Mesothelial cell of epicardium (in vitro differentiated cells): ENCODE results near the gene PHYH. TPM values are rescaled to one million over a fixed set of nuclear protein-coding genes. Genes with fewer than 3 reads are reported as not detected.
A peak's percentile ranks its signal among the peaks of the same experiment; 100 is the strongest.

ENCODE experiments used
- DNase-seq, 2 experiments: peaks; one replicate each; pipeline ENCODE4 v3.0.0; 2021; ENCODE audit warnings: low spot score in 2 of 2; ENCODE audit not compliant: unreplicated experiment in 2 of 2
- H3K27ac Mint-ChIP-seq: 2 replicates; pipeline ENCODE4 v1.8.0; 2021; ENCODE audit warnings: mixed read lengths
- H3K27me3 Mint-ChIP-seq: 2 replicates; pipeline ENCODE4 v1.8.0; 2021; ENCODE audit warnings: low read depth, mixed read lengths
- H3K36me3 Mint-ChIP-seq: 2 replicates; pipeline ENCODE4 v1.8.0; 2021; ENCODE audit warnings: mixed read lengths
- H3K4me1 Mint-ChIP-seq: 2 replicates; pipeline ENCODE4 v1.8.0; 2021; ENCODE audit warnings: mixed read lengths
- H3K4me3 Mint-ChIP-seq: 2 replicates; pipeline ENCODE4 v1.8.0; 2021; ENCODE audit warnings: mild to moderate bottlenecking, moderate library complexity, mixed read lengths
- H3K9me3 Mint-ChIP-seq: 2 replicates; pipeline ENCODE4 v1.8.0; 2021; ENCODE audit warnings: mixed read lengths
- total RNA-seq: library from RNA; stranded (reverse); gene quantifications from 3 replicates; pipeline ENCODE4 v1.2.1, GENCODE V29; 2021
- TF ChIP-seq, protein P1 (sequence below): fragments of 200-600 bp; sonication (generic); IDR thresholded peaks from one replicate; pipeline ENCODE4 v1.5.0; 2021; ENCODE audit warnings: antibody characterized with exemption; ENCODE audit not compliant: unreplicated experiment

Gene PHYH
- total RNA-seq, 1 donor from 2014 or later: 13.2 TPM

DNA sequence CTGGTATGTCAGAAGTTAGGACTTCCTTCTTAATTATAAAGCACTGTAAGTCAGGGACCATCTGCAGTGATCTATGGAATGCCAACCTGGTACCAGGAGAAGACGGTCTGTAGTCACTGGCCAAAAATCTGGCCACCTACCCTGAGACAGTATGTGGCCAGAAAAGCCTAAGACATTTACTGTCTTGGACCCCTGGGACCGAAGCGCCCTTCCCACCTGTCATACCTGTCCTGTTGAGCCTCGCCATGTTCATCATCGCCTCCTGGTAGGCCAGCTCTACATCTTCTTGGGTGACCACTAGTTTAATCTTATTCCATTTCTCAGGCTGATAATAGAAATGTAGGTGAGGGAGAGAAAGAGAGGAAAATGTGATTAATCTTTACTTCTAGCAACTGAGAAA is 28.3 kb upstream of the PHYH start:
- H3K36me3 Mint-ChIP-seq: peaks cover 55% of the 10 kb centered on the region
- H3K9me3 Mint-ChIP-seq: no peaks in the 10 kb centered on the region
- H3K4me1 Mint-ChIP-seq: no peaks in the 10 kb centered on the region
- H3K27ac Mint-ChIP-seq: no peak overlapping the region
- TF ChIP-seq, protein P1, sequence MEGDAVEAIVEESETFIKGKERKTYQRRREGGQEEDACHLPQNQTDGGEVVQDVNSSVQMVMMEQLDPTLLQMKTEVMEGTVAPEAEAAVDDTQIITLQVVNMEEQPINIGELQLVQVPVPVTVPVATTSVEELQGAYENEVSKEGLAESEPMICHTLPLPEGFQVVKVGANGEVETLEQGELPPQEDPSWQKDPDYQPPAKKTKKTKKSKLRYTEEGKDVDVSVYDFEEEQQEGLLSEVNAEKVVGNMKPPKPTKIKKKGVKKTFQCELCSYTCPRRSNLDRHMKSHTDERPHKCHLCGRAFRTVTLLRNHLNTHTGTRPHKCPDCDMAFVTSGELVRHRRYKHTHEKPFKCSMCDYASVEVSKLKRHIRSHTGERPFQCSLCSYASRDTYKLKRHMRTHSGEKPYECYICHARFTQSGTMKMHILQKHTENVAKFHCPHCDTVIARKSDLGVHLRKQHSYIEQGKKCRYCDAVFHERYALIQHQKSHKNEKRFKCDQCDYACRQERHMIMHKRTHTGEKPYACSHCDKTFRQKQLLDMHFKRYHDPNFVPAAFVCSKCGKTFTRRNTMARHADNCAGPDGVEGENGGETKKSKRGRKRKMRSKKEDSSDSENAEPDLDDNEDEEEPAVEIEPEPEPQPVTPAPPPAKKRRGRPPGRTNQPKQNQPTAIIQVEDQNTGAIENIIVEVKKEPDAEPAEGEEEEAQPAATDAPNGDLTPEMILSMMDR: no peak
- no peak for DNase-seq
- no peaks in the 10 kb centered on the region for H3K27me3 Mint-ChIP-seq
- no peak overlapping the region for H3K4me3 Mint-ChIP-seq

DNA sequence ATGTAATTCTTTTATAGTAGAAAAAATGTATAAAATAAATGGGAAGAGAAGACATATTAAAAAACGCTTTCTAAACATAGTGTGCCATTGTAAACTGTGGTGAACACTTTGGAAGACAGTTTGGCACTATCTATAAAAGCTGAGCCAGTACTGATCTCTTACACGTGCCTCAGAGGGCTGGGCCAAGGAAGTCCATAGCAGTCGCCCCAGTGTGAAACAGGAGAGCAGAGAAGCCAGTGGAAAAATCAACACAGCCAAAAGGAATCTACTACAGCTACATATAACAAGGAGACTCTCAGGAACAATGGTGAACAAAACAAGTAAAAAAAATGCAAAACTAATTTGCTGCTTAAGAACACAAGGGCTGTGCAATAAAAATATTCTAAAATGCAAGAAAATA is 27.7 kb upstream of the PHYH start:
- TF ChIP-seq, protein P1: no peak
- no peaks in the 10 kb centered on the region for H3K4me1 Mint-ChIP-seq
- peak overlapping the region; percentile 81 for H3K27ac Mint-ChIP-seq
- peaks cover 60% of the 10 kb centered on the region for H3K36me3 Mint-ChIP-seq
- no peak for DNase-seq
- H3K27me3 Mint-ChIP-seq: no peaks in the 10 kb centered on the region
- no peak overlapping the region for H3K4me3 Mint-ChIP-seq
- H3K9me3 Mint-ChIP-seq: no peaks in the 10 kb centered on the region

DNA sequence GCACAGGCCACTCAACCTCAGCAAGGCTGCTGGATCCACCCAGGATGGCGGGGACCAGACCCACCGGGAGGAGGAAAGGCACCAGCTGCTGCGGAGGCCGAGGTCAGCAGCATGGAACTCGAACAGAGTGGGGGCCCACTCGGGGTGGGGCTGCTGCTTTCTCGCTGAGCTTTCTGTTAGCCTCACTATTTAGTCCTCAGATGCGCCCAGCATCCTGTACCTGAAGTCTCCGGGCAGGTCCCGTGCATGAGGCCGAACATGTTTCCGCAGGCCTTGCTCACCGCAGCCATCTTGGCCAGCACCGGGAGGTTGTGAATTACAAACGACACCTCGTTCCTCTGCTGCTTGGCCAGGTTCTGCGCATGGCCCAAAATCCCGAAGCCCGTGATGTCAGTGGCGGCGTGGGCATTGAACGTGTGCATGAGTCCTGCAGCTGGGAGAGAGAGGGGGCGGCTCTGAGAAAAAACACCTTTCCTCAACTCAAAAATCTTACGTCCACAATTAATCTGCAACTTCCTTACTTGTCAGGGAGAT is 22.8 kb upstream of the PHYH start:
- no peaks in the 10 kb centered on the region for H3K4me1 Mint-ChIP-seq
- H3K27ac Mint-ChIP-seq: no peak overlapping the region

DNA sequence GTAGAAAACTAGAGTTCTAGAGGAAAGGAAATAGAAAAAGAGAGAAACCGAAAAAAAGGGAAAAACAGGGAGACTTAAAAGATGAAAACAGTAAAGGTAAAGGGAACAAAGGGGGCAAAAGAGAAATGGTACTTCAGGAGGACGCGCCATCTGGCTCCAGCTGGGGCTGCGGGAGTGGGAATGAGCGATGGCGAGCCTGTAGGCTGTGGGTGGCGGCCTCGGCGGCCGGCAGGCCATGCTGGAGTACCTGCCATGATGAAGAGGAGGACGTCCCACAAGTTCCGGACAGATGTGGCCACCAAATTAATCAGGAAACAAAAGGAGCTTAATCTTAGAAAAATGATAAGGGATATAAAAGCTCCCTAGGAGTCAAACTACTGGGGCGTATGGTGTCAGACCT is 21.7 kb upstream of the PHYH start:
- DNase-seq: no peak
- Mint-ChIP-seq H3K4me3 (no peak overlapping the region), H3K36me3 (peaks cover 50% of the 10 kb centered on the region), H3K4me1 (no peaks in the 10 kb centered on the region), H3K9me3 (no peaks in the 10 kb centered on the region), H3K27me3 (no peaks in the 10 kb centered on the region), H3K27ac (no peak overlapping the region)
- TF ChIP-seq, protein P1: no peak

More for the DNA sequence above, 22.8 kb upstream of the PHYH start:
- peaks cover 44% of the 10 kb centered on the region for H3K36me3 Mint-ChIP-seq
- no peak for DNase-seq
- no peaks in the 10 kb centered on the region for H3K27me3 Mint-ChIP-seq
- no peak overlapping the region for H3K4me3 Mint-ChIP-seq
- no peaks in the 10 kb centered on the region for H3K9me3 Mint-ChIP-seq
- TF ChIP-seq, protein P1: no peak

DNA sequence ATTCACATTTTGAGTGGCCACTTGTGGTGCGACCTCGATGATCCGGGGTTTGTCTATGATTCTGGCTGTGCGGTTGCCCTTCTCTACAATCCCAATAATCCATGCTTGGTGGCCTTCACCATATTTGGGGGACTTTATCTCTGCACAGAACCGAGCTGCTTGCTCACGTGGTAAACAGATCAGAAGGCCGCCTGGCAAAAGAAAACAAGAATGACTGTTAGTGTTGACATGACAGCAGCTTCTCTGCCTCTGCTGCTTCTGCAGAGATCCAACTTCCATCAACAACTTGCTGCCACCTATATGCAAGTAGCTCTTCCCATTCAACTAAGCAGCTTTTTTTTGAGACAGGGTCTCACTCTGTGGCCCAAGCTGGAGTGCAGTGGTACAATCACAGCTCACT is 19.3 kb upstream of the PHYH start:
- Mint-ChIP-seq H3K27me3 (no peaks in the 10 kb centered on the region), H3K36me3 (peaks cover 34% of the 10 kb centered on the region), H3K4me1 (no peaks in the 10 kb centered on the region), H3K9me3 (no peaks in the 10 kb centered on the region), H3K27ac (no peak overlapping the region), H3K4me3 (no peak overlapping the region)
- TF ChIP-seq, protein P1: no peak
- DNase-seq: no peak

DNA sequence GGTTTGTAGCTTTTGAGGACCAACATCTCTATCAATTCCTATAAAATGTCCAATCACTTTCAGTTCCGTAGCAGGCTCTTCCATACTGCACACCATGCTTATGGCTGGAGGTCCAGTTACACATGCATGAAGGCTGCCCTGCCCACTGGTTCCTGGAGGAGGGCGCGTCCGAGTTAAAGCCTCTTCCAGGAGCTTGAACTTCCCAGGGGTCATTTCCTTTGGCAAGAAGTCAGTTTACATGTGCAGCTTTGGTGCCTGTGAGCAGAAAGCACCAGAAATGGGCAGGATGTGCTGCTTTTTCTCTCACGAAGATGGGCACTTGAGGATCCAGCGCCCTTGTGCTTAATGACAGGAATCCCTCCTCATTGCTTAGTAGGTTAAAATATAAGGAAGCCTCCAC is 17.6 kb upstream of the PHYH start:
- peak overlapping the region; percentile 8 for H3K27ac Mint-ChIP-seq
- H3K36me3 Mint-ChIP-seq: peaks cover 27% of the 10 kb centered on the region
- H3K27me3 Mint-ChIP-seq: no peaks in the 10 kb centered on the region
- TF ChIP-seq, protein P1: no peak
- H3K4me1 Mint-ChIP-seq: no peaks in the 10 kb centered on the region
- no peak overlapping the region for H3K4me3 Mint-ChIP-seq
- no peak for DNase-seq
- H3K9me3 Mint-ChIP-seq: no peaks in the 10 kb centered on the region
